HepG2 (cell line): ENCODE results near the gene ZNF687. TPM values are rescaled to one million over a fixed set of nuclear protein-coding genes. Genes with fewer than 3 reads are reported as not detected.

Experiments used
- ERF ChIP-seq: IDR thresholded peaks from 2 replicates; pipeline ENCODE4 v1.6.1; 2018; ENCODE audit warnings: missing biosample characterization, missing genetic modification reagents
- HES4 ChIP-seq: sonication (generic); formaldehyde crosslinking; IDR thresholded peaks from 2 replicates; pipeline ENCODE4 v1.9.0; 2021; ENCODE audit warnings: mild to moderate bottlenecking, missing genetic modification reagents, borderline replicate concordance
- NFIC ChIP-seq: IDR thresholded peaks from 2 replicates; pipeline ENCODE4 v1.6.1; 2012; ENCODE audit warnings: mild to moderate bottlenecking, low read length, inconsistent platforms
- NR2F6 ChIP-seq, 2 experiments: IDR thresholded peaks; 2 replicates each; pipeline ENCODE4 v1.6.1; 2016; ENCODE audit warnings: antibody characterized with exemption in 1 of 2, mild to moderate bottlenecking in 1 of 2
- PATZ1 ChIP-seq: sonication (generic); formaldehyde crosslinking; IDR thresholded peaks from 2 replicates; pipeline ENCODE4 v1.4.0; 2020; ENCODE audit warnings: missing genetic modification reagents
- SNAI1 ChIP-seq: sonication (generic); formaldehyde crosslinking; IDR thresholded peaks from 2 replicates; pipeline ENCODE4 v1.5.0; 2020; ENCODE audit warnings: mild to moderate bottlenecking, missing genetic modification reagents, borderline replicate concordance
- TEAD3 ChIP-seq: optimal IDR thresholded peaks from 2 replicates; pipeline ENCODE3; 2016; ENCODE audit warnings: borderline replicate concordance
- THAP11 ChIP-seq: IDR thresholded peaks from 2 replicates; pipeline ENCODE4 v1.6.1; 2016; ENCODE audit warnings: missing biosample characterization, missing genetic modification reagents
- THAP9 ChIP-seq: sonication (generic); formaldehyde crosslinking; IDR thresholded peaks from 2 replicates; pipeline ENCODE4; 2020; ENCODE audit warnings: missing genetic modification reagents, mild to moderate bottlenecking, borderline replicate concordance
- ZC3H4 ChIP-seq: sonication (generic); formaldehyde crosslinking; IDR thresholded peaks from 2 replicates; pipeline ENCODE4 v1.4.0; 2020; ENCODE audit warnings: missing genetic modification reagents, borderline replicate concordance
- ZFP41 ChIP-seq: sonication (generic); formaldehyde crosslinking; IDR thresholded peaks from 2 replicates; pipeline ENCODE4 v1.4.0; 2020; ENCODE audit warnings: mild to moderate bottlenecking, missing genetic modification reagents, borderline replicate concordance
- ZFP90 ChIP-seq: sonication (generic); formaldehyde crosslinking; IDR thresholded peaks from 2 replicates; pipeline ENCODE4 v1.8.0; 2022; ENCODE audit warnings: missing genetic modification reagents, mild to moderate bottlenecking, inconsistent platforms, borderline replicate concordance
- ZNF230 ChIP-seq: sonication (generic); formaldehyde crosslinking; IDR thresholded peaks from 2 replicates; pipeline ENCODE4 v1.4.0; 2020; ENCODE audit warnings: mild to moderate bottlenecking, missing genetic modification reagents
- ZNF407 ChIP-seq: sonication (generic); formaldehyde crosslinking; IDR thresholded peaks from one replicate; pipeline ENCODE4 v1.5.1; 2020; ENCODE audit warnings: mild to moderate bottlenecking, missing genetic modification reagents; ENCODE audit errors: not compliant biosample characterization
- ZNF430 ChIP-seq: sonication (generic); formaldehyde crosslinking; IDR thresholded peaks from 2 replicates; pipeline ENCODE4 v1.9.0; 2021; ENCODE audit warnings: mild to moderate bottlenecking, missing genetic modification reagents
- polyA plus RNA-seq, 8 experiments: library from polyadenylated mRNA; depleted of rRNA in 3 of 8; stranded (reverse) in 7 of 8; unstranded in 1 of 8; fragments of >200 nt; fragmentation: Illumina TruSeq in 4 of 8; extraction: Trizol in 4 of 8; gene quantifications; 2 replicates each; pipeline versions ENCODE4 v1.2.1 to v1.2.3, GENCODE V29; 2011 to 2016; ENCODE audit warnings: low read depth in 4 of 8, missing spikeins in 1 of 8, mixed read lengths in 1 of 8; ENCODE audit not compliant: insufficient read depth in 1 of 8
- total RNA-seq, 5 experiments: library from RNA; depleted of rRNA; stranded (reverse); fragments of >200 nt; fragmentation: Illumina TruSeq; extraction: Trizol; gene quantifications; 2 replicates each; pipeline ENCODE4 v1.2.3, GENCODE V29; 2016; ENCODE audit warnings: low read depth in 1 of 5

The ZNF687 gene
- total and polyA plus RNA-seq, 2 of the 13 experiments (the other 11 are each of a cell fraction or from before 2014, with no cell fraction given): 14.1 to 16.5 TPM

GRCh38 chr1:151327903-151328674 lies 46.0 kb downstream of the ZNF687 start (continued):
- peak; percentile 26; the same call in 1 of the 2 replicates for TF ChIP-seq THAP9 (CRISPR knock-in tag)
- TF ChIP-seq TEAD3: peak; percentile 33
- TF ChIP-seq HES4: peak; percentile 65; the same call in 1 of the 2 replicates
- TF ChIP-seq ZFP41 (CRISPR knock-in tag): no peak
- TF ChIP-seq PATZ1 (CRISPR knock-in tag): 0 out of 2 replicates have a peak, but pooled peaks have one; percentile 17
- TF ChIP-seq ZC3H4 (CRISPR knock-in tag): 0 out of 2 replicates have a peak, but pooled peaks have one; percentile 33
- TF ChIP-seq SNAI1: no peak
- TF ChIP-seq ZNF407 (CRISPR knock-in tag): peak; percentile 54
- TF ChIP-seq ZFP90: no peak
- TF ChIP-seq NR2F6 (IDR thresholded peaks at IDR 0.05): peak; percentile 61
- 0 out of 2 replicates have a peak, but pooled peaks have one; percentile 42 for TF ChIP-seq NR2F6 (CRISPR knock-in tag; IDR thresholded peaks at IDR 0.05)
- 0 out of 2 replicates have a peak, but pooled peaks have one; percentile 2 for TF ChIP-seq ZNF430 (CRISPR knock-in tag)
- TF ChIP-seq ZNF230: no peak
- TF ChIP-seq NFIC: 0 out of 2 replicates have a peak, but pooled peaks have one; percentile 6
- TF ChIP-seq ERF (CRISPR knock-in tag): 0 out of 2 replicates have a peak, but pooled peaks have one; percentile 16
- peak; percentile 39 for TF ChIP-seq THAP11 (CRISPR knock-in tag)
